Measurements from ENCODE around the gene ANKRD52. TPM values are rescaled to one million over a fixed set of nuclear protein-coding genes. Genes with fewer than 3 reads are reported as not detected.

Gene ANKRD52
- total and polyA plus RNA-seq, 4 donors = 5.4 to 13.6 (median 9.3) TPM

GRCh38 chr12:56220611-56221231, 37.5 kb downstream of the ANKRD52 start:
- no peaks in the 10 kb centered on the region for H3K27me3 ChIP-seq (ENCODE audit: control insufficient read depth in 4 of 4, insufficient read depth in 4 of 4, low read length in 3 of 4)
- TF ChIP-seq RXRA (IDR thresholded peaks at IDR 0.05) (no peak), RAD21 (IDR thresholded peaks at IDR 0.05) (no peak), YY1 (IDR thresholded peaks at IDR 0.05) (no peak), ATF3 (IDR thresholded peaks at IDR 0.05) (peak; percentile 51), REST (IDR thresholded peaks at IDR 0.05) (no peak)
- H3K9me3 ChIP-seq (ENCODE audit: control insufficient read depth in 4 of 4, low read length in 3 of 4) = no peaks in the 10 kb centered on the region
- H3K27ac ChIP-seq (ENCODE audit: low read depth in 1 of 2, low read length in 2 of 2) = peak overlapping the region; percentile 85 to 98
- DNase-seq (ENCODE audit: low spot score) = no peak
- peaks cover 0 to 3% (median under 1%) of the 10 kb centered on the region in 4 donors for H3K36me3 ChIP-seq (ENCODE audit: control insufficient read depth in 4 of 4, insufficient read depth in 3 of 4, low read depth in 1 of 4, low read length in 3 of 4)
- WGBS = 22% methylated on average over 10 of the region's 10 CpGs
- H3K4me1 ChIP-seq (ENCODE audit: control insufficient read depth in 4 of 4, insufficient read depth in 4 of 4, low read length in 3 of 4) = peaks cover 4 to 47% (median 35%) of the 10 kb centered on the region in 4 donors
- H3K4me3 ChIP-seq (ENCODE audit: low read depth in 1 of 3, low read length in 3 of 3) = peak overlapping the region; percentile 77 to 98 (median 81)
- peak overlapping the region; percentile 28 to 71 for H3K9ac ChIP-seq (ENCODE audit: low read depth in 1 of 2, low read length in 2 of 2)

- 93% methylated on average over 9 of the region's 9 CpGs for WGBS
- Histone ChIP-seq H3K36me3 (ENCODE audit: control insufficient read depth in 4 of 4, insufficient read depth in 3 of 4, low read depth in 1 of 4, low read length in 3 of 4) (peaks cover 3 to 9% (median 4%) of the 10 kb centered on the region in 4 donors), H3K4me3 (ENCODE audit: low read depth in 1 of 3, low read length in 3 of 3) (no peak overlapping the region), H3K9ac (ENCODE audit: low read depth in 1 of 2, low read length in 2 of 2) (no peak overlapping the region), H3K4me1 (ENCODE audit: control insufficient read depth in 4 of 4, insufficient read depth in 4 of 4, low read length in 3 of 4) (peaks cover 4 to 42% (median 29%) of the 10 kb centered on the region in 4 donors), H3K27ac (ENCODE audit: low read depth in 1 of 2, low read length in 2 of 2) (no peak overlapping the region), H3K9me3 (ENCODE audit: control insufficient read depth in 4 of 4, low read length in 3 of 4) (no peaks in the 10 kb centered on the region), H3K27me3 (ENCODE audit: control insufficient read depth in 4 of 4, insufficient read depth in 4 of 4, low read length in 3 of 4) (no peaks in the 10 kb centered on the region)
- TF ChIP-seq FOXA2 (IDR thresholded peaks at IDR 0.05) = no peak
- no peak for TF ChIP-seq JUND (IDR thresholded peaks at IDR 0.05)
- no peak for TF ChIP-seq REST (IDR thresholded peaks at IDR 0.05)
- TF ChIP-seq ATF3 (IDR thresholded peaks at IDR 0.05) = no peak
- TF ChIP-seq HNF4A (conservative IDR thresholded peaks at IDR 0.05) = no peak
- TF ChIP-seq SP1 (IDR thresholded peaks at IDR 0.05) = no peak
- no peak for TF ChIP-seq ZBTB33 (IDR thresholded peaks at IDR 0.05)
- TF ChIP-seq FOXA1 (IDR thresholded peaks at IDR 0.05) = no peak
- no peak for TF ChIP-seq RAD21 (IDR thresholded peaks at IDR 0.05)
- no peak for TF ChIP-seq GABPA (IDR thresholded peaks at IDR 0.05 in 1 of 2, conservative IDR thresholded peaks at IDR 0.05 in 1 of 2)
- TF ChIP-seq CTCF (IDR thresholded peaks at IDR 0.05; ENCODE audit: low read depth, low read length, missing input control) = no peak
- TF ChIP-seq RXRA (IDR thresholded peaks at IDR 0.05) = no peak
- no peak for TF ChIP-seq MAX (IDR thresholded peaks at IDR 0.05)
- no peak for TF ChIP-seq HNF4G (IDR thresholded peaks at IDR 0.05)
- no peak for TF ChIP-seq EGR1 (IDR thresholded peaks at IDR 0.05; ENCODE audit: low read depth in 2 of 2)
- DNase-seq (ENCODE audit: low spot score) = no peak
Observed at GRCh38 chr12:56219840-56220239, 38.3 kb downstream of the ANKRD52 start.

Data from liver (tissue), 9 donors.